Mucosa of descending colon (tissue), 3 donors: ENCODE data around the gene ABCA3. TPM values are rescaled to one million over a fixed set of nuclear protein-coding genes. Genes with fewer than 3 reads are reported as not detected.

Experiments
- ATAC-seq: fragments of 200-7000 bp; cut with Tn5 transposase; one replicate; pipeline ENCODE4 v1.9.1; 2020; ENCODE audit warnings: mild to moderate bottlenecking, moderate library complexity
- DNase-seq, 3 donors: peaks; one replicate each; pipeline ENCODE4 v3.0.0-alpha.2; 2020
- H3K36me3 ChIP-seq: fragments of 200-600 bp; one replicate; pipeline ENCODE4 v1.8.0; 2021; ENCODE audit warnings: low read depth, mild to moderate bottlenecking
- H3K4me1 ChIP-seq: fragments of 200-600 bp; one replicate; pipeline ENCODE4 v1.8.0; 2021; ENCODE audit warnings: low read depth, mild to moderate bottlenecking
- H3K4me3 ChIP-seq: fragments of 200-600 bp; one replicate; pipeline ENCODE4 v1.8.0; 2021; ENCODE audit warnings: mild to moderate bottlenecking
- H3K9me3 ChIP-seq: fragments of 200-600 bp; one replicate; pipeline ENCODE4 v1.8.0; 2021; ENCODE audit warnings: mild to moderate bottlenecking
- CTCF ChIP-seq: fragments of 200-600 bp; IDR thresholded peaks from one replicate; pipeline ENCODE4 v1.8.0; 2022; ENCODE audit warnings: antibody characterized with exemption, mild to moderate bottlenecking
- intact Hi-C, 2 donors: fragments of 100-400 bp; cut with DNase I in 1 of 2; cut with micrococcal nuclease in 1 of 2; formaldehyde crosslinking; loops; one replicate each; pipeline versions ENCODE4 v1.11.0 to v1.11.1; 2022; cut with DNase I, micrococcal nuclease
- total RNA-seq, 3 donors: library from RNA; stranded (reverse); fragmentation: NEBNext Ultra II Directional in 2 of 3; extraction: Animal tissue kit (Norgen Biotek cat#: 25700) in 2 of 3; gene quantifications; one replicate each; pipeline versions ENCODE4 v1.2.1 to v1.2.4, GENCODE V29; 2021 to 2023
- donor health status: DM: no; HTN: no; CAD: no; lungs with moderate emphysema.
- donor health status: DM: no; HTN: no; CAD: no.
- donor health status: DM: no; HTN: yes; CAD: no.

Gene ABCA3
- total RNA-seq, 3 donors from 2014 or later, result 3.0 to 13.5 (median 3.4) TPM

- intact Hi-C loops, result no loop called here
- DNase-seq (peak in 1 of 3 donors; percentile 21), ATAC-seq (no peak)
- TF ChIP-seq CTCF, result no peak
- Histone ChIP-seq H3K36me3 (peaks cover 37% of the 10 kb centered on the region), H3K4me3 (no peak overlapping the region), H3K4me1 (no peaks in the 10 kb centered on the region), H3K9me3 (no peaks in the 10 kb centered on the region)
Observed at GRCh38 chr16:2257726-2258125, 82.8 kb downstream of the ABCA3 start.

- H3K4me3 ChIP-seq, result no peak overlapping the region
- intact Hi-C loops, result no loop called here
- TF ChIP-seq CTCF, result no peak
- DNase-seq (no peak), ATAC-seq (no peak)
- H3K4me1 ChIP-seq, result peaks cover 10% of the 10 kb centered on the region
- H3K36me3 ChIP-seq, result peaks cover 27% of the 10 kb centered on the region
- no peaks in the 10 kb centered on the region for H3K9me3 ChIP-seq
Observed at GRCh38 chr16:2256531-2257140, 83.9 kb downstream of the ABCA3 start.

- TF ChIP-seq CTCF, result no peak
- Histone ChIP-seq H3K9me3 (no peaks in the 10 kb centered on the region), H3K4me1 (peaks cover 14% of the 10 kb centered on the region), H3K36me3 (peaks cover 12% of the 10 kb centered on the region), H3K4me3 (no peak overlapping the region)
- intact Hi-C loops, result no loop called here
- DNase-seq, result peak in 1 of 3 donors; percentile 44
- no peak for ATAC-seq
Observed at GRCh38 chr16:2253293-2253692, 87.2 kb downstream of the ABCA3 start.

- no peak for TF ChIP-seq CTCF
- intact Hi-C loops, result no loop called here
- no peaks in the 10 kb centered on the region for H3K9me3 ChIP-seq
- ATAC-seq (no peak), DNase-seq (no peak)
- peaks cover 7% of the 10 kb centered on the region for H3K36me3 ChIP-seq
- H3K4me1 ChIP-seq, result peaks cover 14% of the 10 kb centered on the region
- no peak overlapping the region for H3K4me3 ChIP-seq
Observed at GRCh38 chr16:2252806-2253148, 87.8 kb downstream of the ABCA3 start.

GRCh38 chr16:2251296-2252111, 89.0 kb downstream of the ABCA3 start, which contains the start of gene ECI1:
TSS of gene ECI1 (minus strand) at chr16:2251587. CDS start at chr16:2251566, 21 bp downstream.
- H3K4me3 ChIP-seq, result peak within 1 kb of the TSS; percentile 70
- H3K36me3 ChIP-seq, result no peaks in the 10 kb centered on the region
- no peaks in the 10 kb centered on the region for H3K9me3 ChIP-seq
- intact Hi-C loops, result no loop called here
- peaks cover 14% of the 10 kb centered on the region for H3K4me1 ChIP-seq
- TF ChIP-seq CTCF, result peak; percentile 77
- DNase-seq, result peak; percentile 97 to 99 (median 98)
- ATAC-seq, result peak; percentile 98
